ENCODE results near the gene SETBP1.

- TF ChIP-seq CTCF (IDR thresholded peaks at IDR 0.05) (no peak), POLR2A (IDR thresholded peaks at IDR 0.05) (no peak)
These were observed at the start of gene SETBP1 for GRCh38 chr18:44680273-44681075.
